Suprapubic skin (tissue), 4 donors: ENCODE results near the gene CHST9. TPM values are rescaled to one million over a fixed set of nuclear protein-coding genes. Genes with fewer than 3 reads are reported as not detected.

Experiments used
- DNase-seq, 2 donors: peaks; one replicate each; pipeline ENCODE4 v3.0.0-alpha.2; 2019; ENCODE audit warnings: low spot score in 2 of 2
- H3K27ac ChIP-seq: fragments of 200-600 bp; sonication (generic); one replicate; pipeline ENCODE4 v1.5.1; 2019
- H3K27me3 ChIP-seq: fragments of 200-600 bp; sonication (generic); one replicate; pipeline ENCODE4 v1.5.1; 2019
- H3K36me3 ChIP-seq: fragments of 200-600 bp; sonication (generic); one replicate; pipeline ENCODE4 v1.5.1; 2019
- H3K4me1 ChIP-seq: fragments of 200-600 bp; sonication (generic); one replicate; pipeline ENCODE4 v1.5.1; 2019
- H3K4me3 ChIP-seq: fragments of 200-600 bp; sonication (generic); one replicate; pipeline ENCODE4 v1.5.1; 2019; ENCODE audit warnings: mild to moderate bottlenecking
- H3K9me3 ChIP-seq: fragments of 200-600 bp; sonication (generic); one replicate; pipeline ENCODE4 v1.5.1; 2019
- CTCF ChIP-seq, 2 donors: fragments of 200-600 bp in 1 of 2; fragments of 450-650 bp in 1 of 2; sonication (generic) in 1 of 2; IDR thresholded peaks; one replicate each; pipeline ENCODE4 v1.5.1; 2016 to 2019; ENCODE audit warnings: antibody characterized with exemption in 2 of 2, mild to moderate bottlenecking in 1 of 2, moderate library complexity in 1 of 2
- EP300 ChIP-seq: sonication (generic); formaldehyde crosslinking; IDR thresholded peaks from one replicate; pipeline ENCODE4 v1.6.1; 2017; ENCODE audit warnings: antibody characterized with exemption
- POLR2A ChIP-seq, 2 donors: fragments of 450-650 bp; IDR thresholded peaks; one replicate each; pipeline ENCODE4 v1.6.1; 2017; ENCODE audit warnings: antibody characterized with exemption in 2 of 2, mild to moderate bottlenecking in 2 of 2, moderate library complexity in 2 of 2
- POLR2AphosphoS5 ChIP-seq, 3 donors: sonication (generic); formaldehyde crosslinking; IDR thresholded peaks; one replicate each; pipeline ENCODE4 v1.6.1; 2017; ENCODE audit warnings: antibody characterized with exemption in 3 of 3
- WGBS: methylation state at CpG from one replicate; pipeline ENCODE4 v1.1.5; 2018; 5-methylcytosine and 5-hydroxymethylcytosine counted together
- total RNA-seq, 4 donors: library from RNA; depleted of rRNA; stranded (reverse); fragments of >200 nt; gene quantifications; one replicate each; pipeline ENCODE4 v1.1.0, GENCODE V29; 2016

Gene CHST9
- total RNA-seq, 4 donors from 2014 or later = 0.08 to 2.0 (median 0.33) TPM

- WGBS = 48% methylated on average over 3 of the region's 3 CpGs
- no peaks in the 10 kb centered on the region for H3K36me3 ChIP-seq
- no peak overlapping the region for H3K4me3 ChIP-seq
- no peaks in the 10 kb centered on the region for H3K9me3 ChIP-seq
- H3K27ac ChIP-seq = no peak overlapping the region
- TF ChIP-seq EP300 = no peak
- no peaks in the 10 kb centered on the region for H3K27me3 ChIP-seq
- no peak for DNase-seq
- no peaks in the 10 kb centered on the region for H3K4me1 ChIP-seq
These were observed 221.8 kb downstream of the CHST9 start for GRCh38 chr18:26963292-26963691.

GRCh38 chr18:26961839-26962238 lies 223.3 kb downstream of the CHST9 start:
- Histone ChIP-seq H3K4me1 (no peaks in the 10 kb centered on the region), H3K27me3 (no peaks in the 10 kb centered on the region), H3K27ac (no peak overlapping the region), H3K36me3 (no peaks in the 10 kb centered on the region), H3K9me3 (no peaks in the 10 kb centered on the region), H3K4me3 (no peak overlapping the region)
- 91% methylated on average over 3 of the region's 3 CpGs for WGBS
- no peak for DNase-seq
- TF ChIP-seq CTCF (IDR thresholded peaks at IDR 0.05) (no peak), POLR2AphosphoS5 (IDR thresholded peaks at IDR 0.05) (no peak), POLR2A (IDR thresholded peaks at IDR 0.05) (no peak), EP300 (no peak)

GRCh38 chr18:26960911-26961310 lies 224.2 kb downstream of the CHST9 start:
- Histone ChIP-seq H3K4me3 (no peak overlapping the region), H3K36me3 (no peaks in the 10 kb centered on the region), H3K9me3 (no peaks in the 10 kb centered on the region), H3K27ac (no peak overlapping the region), H3K4me1 (no peaks in the 10 kb centered on the region), H3K27me3 (no peaks in the 10 kb centered on the region)
- TF ChIP-seq POLR2A (IDR thresholded peaks at IDR 0.05) (no peak), CTCF (IDR thresholded peaks at IDR 0.05) (no peak), POLR2AphosphoS5 (IDR thresholded peaks at IDR 0.05) (no peak), EP300 (no peak)
- WGBS = 67% methylated on average over 4 of the region's 4 CpGs
- no peak for DNase-seq

GRCh38 chr18:26956863-26957262 lies 228.2 kb downstream of the CHST9 start:
- H3K27me3 ChIP-seq = no peaks in the 10 kb centered on the region
- 45% methylated on average over 4 of the region's 4 CpGs for WGBS

GRCh38 chr18:26948703-26949102 lies 236.4 kb downstream of the CHST9 start:
- Histone ChIP-seq H3K36me3 (no peaks in the 10 kb centered on the region), H3K9me3 (no peaks in the 10 kb centered on the region), H3K4me3 (no peak overlapping the region), H3K4me1 (no peaks in the 10 kb centered on the region), H3K27me3 (no peaks in the 10 kb centered on the region), H3K27ac (no peak overlapping the region)
- WGBS = 85% methylated on average over 4 of the region's 4 CpGs
- no peak for DNase-seq
- TF ChIP-seq POLR2AphosphoS5 (IDR thresholded peaks at IDR 0.05) (no peak), CTCF (IDR thresholded peaks at IDR 0.05) (no peak), POLR2A (IDR thresholded peaks at IDR 0.05) (no peak), EP300 (no peak)

More at GRCh38 chr18:26956863-26957262, 228.2 kb downstream of the CHST9 start:
- Histone ChIP-seq H3K36me3 (no peaks in the 10 kb centered on the region), H3K4me1 (no peaks in the 10 kb centered on the region), H3K27ac (no peak overlapping the region), H3K4me3 (no peak overlapping the region), H3K9me3 (no peaks in the 10 kb centered on the region)
- DNase-seq = no peak
- TF ChIP-seq POLR2AphosphoS5 (IDR thresholded peaks at IDR 0.05) (no peak), EP300 (no peak), CTCF (IDR thresholded peaks at IDR 0.05) (no peak), POLR2A (IDR thresholded peaks at IDR 0.05) (no peak)

- Histone ChIP-seq H3K27ac (no peak overlapping the region), H3K4me3 (no peak overlapping the region), H3K4me1 (peaks cover 8% of the 10 kb centered on the region), H3K9me3 (no peaks in the 10 kb centered on the region), H3K27me3 (no peaks in the 10 kb centered on the region), H3K36me3 (no peaks in the 10 kb centered on the region)
- no peak for DNase-seq
- 91% methylated on average over 3 of the region's 3 CpGs for WGBS
- TF ChIP-seq POLR2AphosphoS5 (IDR thresholded peaks at IDR 0.05) (no peak), POLR2A (IDR thresholded peaks at IDR 0.05) (no peak), EP300 (no peak), CTCF (IDR thresholded peaks at IDR 0.05) (no peak)
These were observed 241.2 kb downstream of the CHST9 start for GRCh38 chr18:26943906-26944305.
